Right ventricle myocardium superior (tissue), 1 donor: ENCODE results near the gene SLC22A17. TPM values are rescaled to one million over a fixed set of nuclear protein-coding genes. Genes with fewer than 3 reads are reported as not detected.

Experiments
- ATAC-seq: fragments of 200-7000 bp; cut with Tn5 transposase; one replicate; pipeline ENCODE4 v1.9.1; 2020; ENCODE audit warnings: mild to moderate bottlenecking; ENCODE audit not compliant: poor library complexity
- DNase-seq: peaks from one replicate; pipeline ENCODE4 v3.0.0-alpha.2; 2020
- intact Hi-C: fragments of 100-400 bp; cut with DNase I; formaldehyde crosslinking; loops from one replicate; pipeline ENCODE4 v1.11.2; 2022
- microRNA-seq: library from miRNA; unstranded; fragments of <30 nt; microRNA quantifications from one replicate; pipeline ENCODE4 v1.2.0, GENCODE V29; 2020
- total RNA-seq: library from RNA; stranded (reverse); fragmentation: NEBNext Ultra II Directional; extraction: Animal tissue kit (Norgen Biotek cat#: 25700); gene quantifications from one replicate; pipeline ENCODE4 v1.2.1, GENCODE V29; 2021
- donor health status: DM: no; HTN: yes; CAD: no; lungs with severe emphysema.

The SLC22A17 gene
- total RNA-seq, 1 donor from 2014 or later: 10.3 TPM

DNA sequence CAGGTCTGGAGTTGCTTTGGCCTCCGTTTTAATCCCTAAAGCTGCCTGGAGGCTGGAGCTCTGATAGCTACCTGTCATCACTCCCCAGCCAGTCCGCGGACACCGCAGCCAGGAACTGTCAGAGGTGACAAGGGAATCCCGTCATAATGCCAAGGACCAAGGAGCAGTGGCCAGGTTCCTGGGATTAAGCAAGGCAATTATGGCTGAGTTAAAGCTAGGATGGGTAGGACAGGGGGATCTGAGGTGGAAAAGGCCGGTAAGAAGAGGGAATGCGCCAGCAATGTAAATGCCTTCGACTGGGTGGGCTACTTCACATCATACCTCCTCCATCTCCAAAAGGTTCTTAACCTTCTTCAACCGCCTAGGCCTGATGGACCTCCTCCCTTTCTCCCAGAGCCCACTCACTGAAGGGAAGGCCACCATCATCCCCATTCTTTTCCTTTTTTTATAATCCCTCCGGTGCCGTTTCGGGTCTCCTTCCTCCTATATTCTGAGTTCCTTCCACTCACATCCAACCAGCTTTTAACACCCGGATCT, 51.9 kb downstream of the SLC22A17 start:
- intact Hi-C loops: no loop called here

DNA sequence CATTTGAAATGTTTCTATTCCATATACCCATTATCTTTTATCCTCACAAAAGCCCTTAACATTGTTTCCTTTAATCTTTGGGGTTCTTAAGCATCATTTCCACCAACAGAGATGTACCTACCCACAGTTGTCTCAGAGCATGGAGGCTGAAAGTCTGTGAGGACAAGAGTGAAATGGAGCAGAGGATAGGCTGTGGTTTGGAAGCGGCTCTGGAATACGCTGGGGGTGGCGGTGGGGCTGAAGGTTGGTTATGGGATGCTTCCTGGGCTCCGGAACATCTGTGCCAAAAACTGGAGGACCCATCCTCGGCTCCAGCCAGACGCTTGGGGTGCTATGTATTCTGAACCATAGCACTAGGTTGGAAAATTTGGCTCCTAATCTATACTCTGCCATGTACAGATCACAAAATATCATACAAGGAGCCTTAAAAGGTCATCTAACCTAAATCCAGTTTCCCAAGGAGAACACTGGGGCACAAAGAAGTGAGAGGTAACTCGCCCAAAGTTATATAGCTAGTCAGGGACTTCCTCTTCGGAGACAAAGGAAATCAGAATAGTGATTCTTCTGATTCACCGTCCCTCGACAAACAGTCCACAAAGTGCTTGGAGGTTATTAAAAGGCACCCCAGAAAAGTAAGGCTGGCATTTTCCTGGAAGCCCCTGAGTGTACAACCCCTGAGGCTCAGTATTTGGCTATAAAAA, 52.6 kb downstream of the SLC22A17 start:
- DNase-seq: no peak
- intact Hi-C loops: no loop called here
- no peak for ATAC-seq

More for the DNA sequence above, 51.9 kb downstream of the SLC22A17 start:
- ATAC-seq (peak; percentile 54), DNase-seq (peak; percentile 79)

DNA sequence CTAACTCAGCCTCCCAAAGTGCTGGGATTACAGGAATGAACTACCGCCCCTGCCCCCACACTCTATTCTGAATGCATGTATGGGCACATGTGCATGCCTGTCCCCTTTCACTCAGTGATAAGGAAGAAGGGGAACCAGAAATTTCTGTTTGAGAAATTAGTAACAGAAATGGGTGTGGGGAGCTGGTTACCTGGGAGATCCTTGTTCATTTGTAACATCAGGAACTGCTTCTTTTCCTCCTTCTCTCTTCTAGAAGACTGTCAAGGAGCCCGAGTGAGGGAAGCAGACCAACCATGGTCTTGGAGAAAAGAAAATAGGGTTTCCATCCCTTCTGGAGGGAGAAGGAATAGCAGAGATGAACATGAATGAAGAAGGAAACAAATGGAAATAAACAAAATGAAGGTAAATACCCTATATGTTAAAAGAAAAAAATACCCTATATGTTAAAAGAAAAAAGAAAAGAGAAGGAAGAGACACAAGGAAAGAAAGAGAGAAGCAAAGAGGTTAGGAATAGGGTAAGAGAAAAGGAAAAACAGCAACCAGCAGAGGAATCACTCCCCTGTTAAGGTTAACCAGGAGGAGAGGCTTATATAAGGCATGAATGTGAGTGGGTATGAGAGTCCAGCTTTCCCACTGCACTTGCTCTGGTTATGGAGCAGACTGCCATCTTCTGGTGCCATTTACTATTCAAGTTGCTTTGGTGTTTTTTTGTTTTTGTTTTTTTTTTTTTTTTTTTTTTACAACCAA, 53.3 kb downstream of the SLC22A17 start:
- no peak for ATAC-seq
- DNase-seq: no peak
- intact Hi-C loops: no loop called here

DNA sequence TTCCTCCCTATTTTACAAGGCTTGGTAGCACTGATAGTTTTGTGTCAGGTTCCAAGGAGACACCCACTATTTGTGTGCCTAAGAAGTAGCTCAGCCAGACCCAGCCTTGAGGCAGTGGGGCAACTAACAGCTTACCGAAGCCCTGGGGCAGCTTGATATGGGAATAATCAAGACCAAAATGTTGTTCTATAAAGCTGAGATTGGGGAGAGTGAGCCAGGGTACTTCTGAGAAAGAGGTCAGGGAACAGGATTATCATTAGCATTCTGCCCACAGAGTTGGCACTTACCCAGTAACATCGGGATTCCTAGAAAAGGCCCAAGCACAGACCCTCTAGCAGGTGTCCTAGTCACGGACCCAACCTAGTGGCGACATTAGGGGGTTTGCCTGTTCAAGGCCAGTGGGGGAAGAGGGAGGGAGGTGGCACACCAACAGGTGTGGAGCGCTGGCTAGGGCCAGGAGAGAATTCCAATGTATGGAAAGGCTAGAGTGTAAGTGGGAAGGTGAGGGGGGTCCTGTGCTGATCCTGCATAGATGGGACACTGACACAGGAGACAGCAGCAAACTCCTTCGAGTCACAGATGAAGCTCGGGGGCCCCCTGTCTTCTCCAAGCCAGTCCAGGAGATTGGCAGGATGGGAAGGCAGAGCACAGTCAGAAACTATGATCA, 54.9 kb downstream of the SLC22A17 start:
- intact Hi-C loops: loop anchor here (2.0 kb wide), 1 partner anchor 33 kb away; no protein-coding TSS in a partner anchor
- ATAC-seq (no peak), DNase-seq (no peak)

- ATAC-seq: no peak
- intact Hi-C loops: loop anchor here (2.0 kb wide), 1 partner anchor 32 kb away; no protein-coding TSS in a partner anchor
- no peak for DNase-seq
These were observed 55.6 kb downstream of the SLC22A17 start for GRCh38 chr14:23297096-23297495.

Small RNA genes within 50 kb of the gene (microRNA-seq; reads per million reads assigned to microRNA genes)
- gene MIR208A: 2,625 reads per million, percentile 88 among the genes with 10 or more reads in this experiment

Other genes starting within 250 kb of the SLC22A17 start
- not detected for gene CIROP, start 247.9 kb downstream of the SLC22A17 start, total RNA-seq
- gene CEBPE, start 233.6 kb downstream of the SLC22A17 start, total RNA-seq: not detected
- gene SLC7A8, start 169.2 kb downstream of the SLC22A17 start, total RNA-seq: 11.6 TPM
- gene RNF212B, start 115.0 kb downstream of the SLC22A17 start, total RNA-seq: not detected
- gene HOMEZ, start 66.8 kb downstream of the SLC22A17 start, total RNA-seq: 6.5 TPM
- 6.7 TPM for gene PPP1R3E, start 50.0 kb downstream of the SLC22A17 start, total RNA-seq
- 37.3 TPM for gene BCL2L2, start 46.1 kb downstream of the SLC22A17 start, total RNA-seq
- gene PABPN1, start 31.4 kb downstream of the SLC22A17 start, total RNA-seq: 67.7 TPM
- 3.2 TPM for gene EFS, start 12.3 kb upstream of the SLC22A17 start, total RNA-seq
- gene IL25, start 19.9 kb upstream of the SLC22A17 start, total RNA-seq: not detected
- gene CMTM5, start 24.2 kb upstream of the SLC22A17 start, total RNA-seq: 0.27 TPM
- 4,934 TPM for gene MYH6, start 55.4 kb upstream of the SLC22A17 start, total RNA-seq
- 11,793 TPM for gene MYH7, start 82.8 kb upstream of the SLC22A17 start, total RNA-seq
- 17.0 TPM for gene NGDN, start 116.8 kb upstream of the SLC22A17 start, total RNA-seq
- 0.97 TPM for gene ZFHX2, start 198.9 kb upstream of the SLC22A17 start, total RNA-seq
- 15.4 TPM for gene THTPA, start 203.4 kb upstream of the SLC22A17 start, total RNA-seq
- 10.7 TPM for gene AP1G2, start 214.9 kb upstream of the SLC22A17 start, total RNA-seq
- 0.13 TPM for gene JPH4, start 225.9 kb upstream of the SLC22A17 start, total RNA-seq